Measurements from ENCODE around the gene FAM120A. TPM values are rescaled to one million over a fixed set of nuclear protein-coding genes. Genes with fewer than 3 reads are reported as not detected.

FAM120A gene
- total RNA-seq = 57.3 and 59.5 TPM in 2 replicates
- long read RNA-seq, partial matches to known transcripts = 14 of 20 reads
- long read RNA-seq, other reads (novel, unspliced or antisense) = 6 of 20 reads

DNA sequence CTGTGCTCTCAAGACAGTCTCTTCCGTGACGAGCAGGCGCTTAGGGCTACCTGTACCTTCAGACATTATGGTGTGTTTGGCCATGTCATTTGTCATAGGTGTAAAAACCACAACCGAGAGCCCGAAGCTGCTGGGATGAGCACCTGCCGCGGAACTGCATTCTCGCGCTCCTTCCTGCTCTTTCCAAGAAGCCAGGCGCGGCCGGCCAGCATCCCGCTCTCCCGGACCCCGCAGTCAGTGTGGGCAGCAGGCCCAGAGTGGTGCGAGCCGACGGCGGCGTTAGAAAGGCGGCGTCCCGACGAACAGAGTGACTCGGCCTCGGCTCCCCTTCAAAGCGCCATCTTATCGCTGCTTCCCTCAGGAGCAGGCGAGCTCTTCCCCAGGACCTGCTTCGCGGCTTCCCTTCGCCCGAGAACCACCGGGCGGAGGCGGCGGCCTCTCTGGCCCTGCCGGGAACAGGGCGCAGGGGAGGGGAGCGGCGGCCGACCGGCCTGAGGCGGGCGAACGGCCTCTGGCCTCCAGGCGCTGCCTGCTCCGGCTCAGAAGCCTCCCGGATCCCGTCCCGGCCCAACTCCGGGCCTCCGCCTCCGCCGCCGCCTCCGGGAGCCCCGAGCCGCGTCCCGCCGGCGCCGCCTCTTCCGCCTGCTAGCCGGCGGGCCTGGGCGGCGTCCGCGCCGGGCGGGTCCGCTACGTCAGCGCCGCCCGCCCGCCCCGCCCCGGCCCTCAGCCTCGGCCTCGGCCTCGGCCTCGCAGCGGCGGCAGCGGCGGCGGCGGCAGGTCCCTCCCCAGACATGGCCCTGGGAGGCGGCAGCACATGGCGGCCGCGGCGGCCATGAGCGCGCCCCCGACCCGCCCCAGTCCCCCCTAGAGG lies at the start of gene FAM120A:
FAM120A (plus strand) TSS at position 741 of the 871 bp plus-strand sequence. CDS start 231 bp downstream, outside the sequence.
- Mint-ChIP-seq H3K4me3 (peak within 1 kb of the TSS; percentile 92), H3K36me3 (ENCODE audit: low read depth) (peaks cover 17% of the 10 kb centered on the region)

GRCh38 chr9:93406371-93406770 lies 45.1 kb upstream of the FAM120A start:
- TF ChIP-seq CTCF (conservative IDR thresholded peaks at IDR 0.05) = no peak
- H3K4me1 Mint-ChIP-seq = no peaks in the 10 kb centered on the region
- no peak overlapping the region for H3K4me3 Mint-ChIP-seq
- H3K36me3 Mint-ChIP-seq (ENCODE audit: low read depth) = no peaks in the 10 kb centered on the region
- H3K27me3 Mint-ChIP-seq (ENCODE audit: low read depth) = peaks cover 24% of the 10 kb centered on the region
- H3K27ac Mint-ChIP-seq (ENCODE audit: unreplicated experiment) = no peak overlapping the region
- H3K9me3 Mint-ChIP-seq = no peaks in the 10 kb centered on the region
- no peak for DNase-seq (ENCODE audit: low read depth, low spot score)

More for the DNA sequence above, at the start of gene FAM120A:
- Mint-ChIP-seq H3K9me3 (no peaks in the 10 kb centered on the region), H3K27me3 (ENCODE audit: low read depth) (no peaks in the 10 kb centered on the region), H3K4me1 (peaks cover 36% of the 10 kb centered on the region), H3K27ac (ENCODE audit: unreplicated experiment) (peak within 1 kb of the TSS; percentile 99)
- DNase-seq (ENCODE audit: low read depth, low spot score) = peak; percentile 44
- TF ChIP-seq CTCF (conservative IDR thresholded peaks at IDR 0.05) = no peak

DNA sequence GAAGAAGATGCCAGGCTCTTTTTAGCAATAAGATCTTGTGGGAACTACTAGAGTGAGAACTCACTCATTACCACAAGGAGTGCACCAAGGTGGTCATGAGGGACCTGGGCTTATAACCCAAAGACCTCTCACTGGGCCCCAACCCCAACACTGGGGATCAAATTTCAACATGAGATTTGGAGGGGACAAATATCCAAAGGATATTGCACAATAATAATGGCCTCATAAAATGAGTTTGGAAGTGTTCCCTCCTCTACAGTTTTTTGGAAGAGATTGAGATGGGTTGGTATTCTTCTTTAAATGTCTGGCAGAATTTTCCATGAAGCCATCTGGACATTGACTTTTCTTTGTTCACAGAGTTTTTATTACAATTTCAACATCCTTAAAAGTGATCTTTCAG lies 38.0 kb upstream of the FAM120A start:
- H3K9me3 Mint-ChIP-seq = peaks cover 2% of the 10 kb centered on the region
- H3K4me3 Mint-ChIP-seq = no peak overlapping the region
- no peak overlapping the region for H3K27ac Mint-ChIP-seq (ENCODE audit: unreplicated experiment)
- H3K36me3 Mint-ChIP-seq (ENCODE audit: low read depth) = peaks cover 3% of the 10 kb centered on the region
- no peak for TF ChIP-seq CTCF (conservative IDR thresholded peaks at IDR 0.05)
- no peak for DNase-seq (ENCODE audit: low read depth, low spot score)
- peaks cover 14% of the 10 kb centered on the region for H3K27me3 Mint-ChIP-seq (ENCODE audit: low read depth)
- H3K4me1 Mint-ChIP-seq = peaks cover 5% of the 10 kb centered on the region

- no peak overlapping the region for H3K4me3 Mint-ChIP-seq
- peaks cover 5% of the 10 kb centered on the region for H3K4me1 Mint-ChIP-seq
- peaks cover 8% of the 10 kb centered on the region for H3K9me3 Mint-ChIP-seq
- no peak for DNase-seq (ENCODE audit: low read depth, low spot score)
- no peak overlapping the region for H3K27ac Mint-ChIP-seq (ENCODE audit: unreplicated experiment)
- peaks cover 9% of the 10 kb centered on the region for H3K27me3 Mint-ChIP-seq (ENCODE audit: low read depth)
- no peak for TF ChIP-seq CTCF (conservative IDR thresholded peaks at IDR 0.05)
- peaks cover 5% of the 10 kb centered on the region for H3K36me3 Mint-ChIP-seq (ENCODE audit: low read depth)
These were observed 36.3 kb upstream of the FAM120A start for GRCh38 chr9:93415176-93415690.

DNA sequence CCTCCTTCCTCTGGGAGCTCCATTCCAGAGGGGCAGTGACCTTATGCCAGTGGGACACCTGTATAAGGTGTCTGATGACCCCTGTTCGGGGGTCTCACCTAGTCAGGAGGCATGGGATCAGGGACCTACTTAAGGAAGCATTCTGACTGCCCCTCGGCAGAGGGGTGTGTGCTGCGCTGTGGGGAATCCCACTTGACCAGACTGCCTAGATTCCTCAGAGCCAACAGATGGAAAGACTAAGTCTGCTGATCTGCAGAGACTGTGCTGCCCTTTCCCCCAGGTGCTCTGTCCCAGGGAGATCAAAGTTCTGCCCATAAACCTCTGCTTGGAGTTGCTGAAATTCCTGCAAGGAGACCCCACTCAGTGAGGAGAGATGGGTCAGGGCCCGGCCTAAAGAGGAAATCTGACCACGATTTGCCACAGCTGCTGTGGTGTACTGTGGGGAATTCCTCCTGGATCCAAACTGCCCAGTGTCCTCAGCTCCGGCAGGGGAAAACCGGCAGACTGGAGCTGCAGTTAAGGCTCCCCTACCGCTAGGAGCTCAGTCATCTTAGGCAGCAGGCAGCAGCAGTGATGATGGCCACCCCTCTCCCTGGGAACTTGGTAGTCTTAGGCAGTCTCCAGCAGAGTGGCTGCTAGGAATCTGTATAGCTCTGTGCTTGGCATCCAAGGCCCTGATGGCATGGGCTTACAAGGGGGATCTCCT lies 34.8 kb upstream of the FAM120A start:
- peaks cover 3% of the 10 kb centered on the region for H3K27me3 Mint-ChIP-seq (ENCODE audit: low read depth)
- H3K27ac Mint-ChIP-seq (ENCODE audit: unreplicated experiment) = no peak overlapping the region
- H3K4me1 Mint-ChIP-seq = peaks cover 5% of the 10 kb centered on the region
- TF ChIP-seq CTCF (conservative IDR thresholded peaks at IDR 0.05) = no peak
- no peak for DNase-seq (ENCODE audit: low read depth, low spot score)
- peaks cover 5% of the 10 kb centered on the region for H3K36me3 Mint-ChIP-seq (ENCODE audit: low read depth)
- H3K4me3 Mint-ChIP-seq = no peak overlapping the region
- H3K9me3 Mint-ChIP-seq = peaks cover 8% of the 10 kb centered on the region
